GM18519 (cell line): Measurements from ENCODE around the gene KXD1.
"Not testable (repeated sequence)": the region's sequence is repeated elsewhere in the genome, so short reads cannot be mapped to it uniquely, and the experiment has no call there.

Source experiments
- ATAC-seq: cut with Tn5 transposase; IDR thresholded peaks from one replicate; pipeline ENCODE4 v1.9.1; 2021; ENCODE audit warnings: mild to moderate bottlenecking, moderate library complexity; ENCODE audit not compliant: unreplicated experiment, low FRiP score

The KXD1 gene

GRCh38 chr19:18557411-18558201 is at the start of gene KXD1:
KXD1 (plus strand) TSS chr19:18557870; CDS start chr19:18562057, 4,187 bp downstream.
- peak; percentile 88 for ATAC-seq

- ATAC-seq, result no peak
Measured at GRCh38 chr19:18508585-18508984, 49.1 kb upstream of the KXD1 start.

GRCh38 chr19:18510216-18510615 is 47.5 kb upstream of the KXD1 start:
- ATAC-seq, result no peak

GRCh38 chr19:18513868-18514267 is 43.8 kb upstream of the KXD1 start:
- no peak for ATAC-seq

- ATAC-seq, result no peak
Measured at GRCh38 chr19:18514800-18515682, 42.6 kb upstream of the KXD1 start.

- ATAC-seq, result no peak
Measured at GRCh38 chr19:18515959-18516358, 41.7 kb upstream of the KXD1 start.

GRCh38 chr19:18517606-18518005 is 40.1 kb upstream of the KXD1 start:
- ATAC-seq, result no peak

- no peak for ATAC-seq
Measured at GRCh38 chr19:18518639-18519038, 39.0 kb upstream of the KXD1 start.

- ATAC-seq, result no peak
Measured at GRCh38 chr19:18519962-18520847, 37.5 kb upstream of the KXD1 start.

- no peak for ATAC-seq
Measured at GRCh38 chr19:18520848-18521691, 36.6 kb upstream of the KXD1 start.

GRCh38 chr19:18521692-18522123 is 36.0 kb upstream of the KXD1 start, which contains the start of gene ELL:
ELL (minus strand) TSS chr19:18522070; CDS start chr19:18522055, 15 bp downstream.
- ATAC-seq, result no peak

- peak; percentile 78 for ATAC-seq
Measured at GRCh38 chr19:18522124-18522861, 35.4 kb upstream of the KXD1 start.

GRCh38 chr19:18522862-18523440 is 34.7 kb upstream of the KXD1 start:
- not testable (repeated sequence) for ATAC-seq

- ATAC-seq, result no peak
Measured at GRCh38 chr19:18523841-18524240, 33.8 kb upstream of the KXD1 start.

DNA sequence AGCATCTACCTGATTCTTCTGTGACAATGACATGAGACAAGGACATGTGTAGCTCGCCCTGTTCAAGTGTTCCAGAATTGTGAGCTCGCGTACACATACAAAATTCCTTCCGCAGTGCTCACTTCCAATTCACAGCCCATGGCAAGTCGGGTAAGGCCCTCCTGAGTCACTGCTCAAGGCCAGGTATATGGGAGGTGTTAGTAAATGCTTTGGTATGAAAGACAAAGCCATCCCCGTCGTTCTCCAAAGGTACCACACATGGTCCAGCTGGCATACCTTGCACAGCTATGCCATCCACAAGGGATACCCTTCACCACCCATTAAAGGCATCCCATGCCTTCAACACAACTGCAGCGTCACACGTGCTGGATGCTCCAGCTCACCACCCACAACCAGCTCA is 31.4 kb upstream of the KXD1 start:
- ATAC-seq, result no peak

- no peak for ATAC-seq
Measured at GRCh38 chr19:18529782-18530181, 27.9 kb upstream of the KXD1 start.

GRCh38 chr19:18531485-18531884 is 26.2 kb upstream of the KXD1 start:
- no peak for ATAC-seq

GRCh38 chr19:18532168-18532890 is 25.3 kb upstream of the KXD1 start:
- ATAC-seq, result no peak
